K562 (cell line): ENCODE measurements around the gene ARHGEF17. TPM values are rescaled to one million over a fixed set of nuclear protein-coding genes. Genes with fewer than 3 reads are reported as not detected.

Source experiments
- ATAC-seq: fragments of 200-7000 bp; cut with Tn5 transposase; 3 replicates; pipeline ENCODE4 v1.9.1; 2020; ENCODE audit warnings: moderate library complexity
- BruUV-seq: library from RNA; stranded (reverse); fragments of 400-500 nt; replicated peaks from 2 replicates; lab custom pipeline; 2021; lab: Mats Ljungman, UMichigan
- CTCF ChIA-PET: fragments of 300-600 bp; formaldehyde crosslinking; extraction: SDS; loops from one replicate; lab custom pipeline; 2021; ENCODE audit warnings: low intra/inter-chr PET ratio; lab: Yijun Ruan, JAX
- POLR2A ChIA-PET: fragments of 300-600, 350-650 bp; sonication (Branson Sonifier 250); formaldehyde crosslinking; extraction: SDS; loops from one replicate; lab custom pipeline; 2021; ENCODE audit warnings: antibody characterized with exemption, inconsistent platforms; lab: Yijun Ruan, JAX
- DNase-seq, 4 experiments: peaks; one replicate each; pipeline versions ENCODE4 v3.0.0 to v3.0.0-alpha.2; 2011 to 2018; ENCODE audit warnings: low spot score in 3 of 4, mixed read lengths in 3 of 4; ENCODE audit errors: extremely low read depth in 1 of 4
- FAIRE-seq: peaks from 2 replicates; lab custom pipeline; 2011; peaks lifted over from hg19 to GRCh38; lab: Jason Lieb, UNC
- H2AFZ ChIP-seq: 2 replicates; pipeline ENCODE4 v1.6.0; 2011; ENCODE audit warnings: low read depth, low read length, control low read depth, inconsistent platforms
- H3K27ac ChIP-seq: fragments of 200-600 bp; 3 replicates; pipeline ENCODE4 v1.8.0; 2011; ENCODE audit warnings: low read depth, mild to moderate bottlenecking, control low read depth, inconsistent platforms, low read length, moderate library complexity, mixed read lengths; ENCODE audit errors: extremely low read depth
- H3K27me3 ChIP-seq, 2 experiments: fragments of 300-600 bp in 1 of 2; 2 replicates in 1 of 2; 3 replicates in 1 of 2; pipeline versions ENCODE4 v1.6.0 to v1.8.0; 2011; ENCODE audit warnings: inconsistent platforms in 2 of 2, low read length in 2 of 2, mild to moderate bottlenecking in 1 of 2, mixed read lengths in 1 of 2, moderate library complexity in 1 of 2; ENCODE audit not compliant: control insufficient read depth in 2 of 2, insufficient read depth in 2 of 2
- H3K36me3 ChIP-seq: fragments of 300-600 bp; 3 replicates; pipeline ENCODE4 v1.8.0; 2011; ENCODE audit warnings: mild to moderate bottlenecking, low read length, inconsistent platforms; ENCODE audit not compliant: control insufficient read depth, insufficient read depth
- H3K4me1 ChIP-seq, 2 experiments: fragments of 200-600 bp in 1 of 2; replicated peaks in 1 of 2; 2 replicates in 1 of 2; 3 replicates in 1 of 2; pipeline versions ENCODE4 v1.5.1 to v1.8.0; 2011; ENCODE audit warnings: inconsistent platforms in 2 of 2, low read length in 2 of 2, mild to moderate bottlenecking in 1 of 2, mixed read lengths in 1 of 2, moderate library complexity in 1 of 2; ENCODE audit not compliant: control insufficient read depth in 2 of 2, insufficient read depth in 2 of 2
- H3K4me2 ChIP-seq: 2 replicates; pipeline ENCODE4 v1.6.1; 2011; ENCODE audit warnings: low read length, control low read depth, inconsistent platforms, mixed read lengths; ENCODE audit not compliant: insufficient read depth
- H3K4me3 ChIP-seq: fragments of 200-600 bp; sonication (generic), shearing (Covaris generic); 2 replicates; pipeline ENCODE4 v1.5.1; 2016; ENCODE audit warnings: control low read depth, inconsistent platforms
- H3K79me2 ChIP-seq: fragments of 200-600 bp; 3 replicates; pipeline ENCODE4 v1.8.0; 2011; ENCODE audit warnings: low read length, inconsistent platforms; ENCODE audit not compliant: control insufficient read depth, insufficient read depth
- H3K9ac ChIP-seq, 2 experiments: 2 replicates each; pipeline versions ENCODE4 v1.6.0 to v1.6.1; 2011; ENCODE audit warnings: low read depth in 2 of 2, low read length in 2 of 2, control low read depth in 1 of 2, inconsistent platforms in 1 of 2, mild to moderate bottlenecking in 1 of 2, mixed read lengths in 1 of 2; ENCODE audit not compliant: insufficient read depth in 1 of 2
- H3K9me1 ChIP-seq: one replicate; pipeline ENCODE4 v1.6.0; 2011; ENCODE audit warnings: inconsistent platforms, mild to moderate bottlenecking, low read length, moderate library complexity; ENCODE audit not compliant: control insufficient read depth, insufficient read depth
- H3K9me3 ChIP-seq: replicated peaks from 2 replicates; pipeline ENCODE4 v1.5.1; 2011; ENCODE audit warnings: low read depth, low read length, inconsistent platforms; ENCODE audit not compliant: control insufficient read depth, insufficient read depth
- H4K20me1 ChIP-seq: replicated peaks from 2 replicates; pipeline ENCODE4 v1.6.1; 2011; ENCODE audit warnings: low read length, inconsistent platforms, mixed read lengths; ENCODE audit not compliant: control insufficient read depth, insufficient read depth
- ATF6 ChIP-seq: sonication (generic); formaldehyde crosslinking; IDR thresholded peaks from 2 replicates; pipeline ENCODE4 v1.4.0; 2020; ENCODE audit warnings: mild to moderate bottlenecking, missing genetic modification reagents
- ATF7 ChIP-seq: fragments of 450-650 bp; IDR thresholded peaks from 2 replicates; pipeline ENCODE4 v1.7.1; 2014; ENCODE audit warnings: mild to moderate bottlenecking, moderate library complexity
- CXXC5 ChIP-seq: fragments of 250-450 bp; sonication (Bioruptor Pico); IDR thresholded peaks from 2 replicates; pipeline ENCODE4 v1.8.0; 2022; ENCODE audit warnings: inconsistent platforms, mild to moderate bottlenecking, moderate library complexity
- FOXJ2 ChIP-seq: fragments of 200-800 bp; sonication (Bioruptor generic); IDR thresholded peaks from 2 replicates; pipeline ENCODE4 v1.6.1; 2016; ENCODE audit warnings: missing genetic modification characterization, missing compliant biosample characterization
- HES1 ChIP-seq: fragments of 450-650 bp; IDR thresholded peaks from 2 replicates; pipeline ENCODE4 v1.6.1; 2016; ENCODE audit warnings: low read depth, mild to moderate bottlenecking, moderate library complexity
- NR2C2 ChIP-seq, 2 experiments: fragments of 200-800 bp in 1 of 2; sonication (Bioruptor generic) in 1 of 2; sonication (generic) in 1 of 2; formaldehyde crosslinking in 1 of 2; IDR thresholded peaks; 2 replicates each; pipeline versions ENCODE4 v1.6.1 to v1.8.0; 2016 to 2022; ENCODE audit warnings: mild to moderate bottlenecking in 1 of 2, missing compliant biosample characterization in 1 of 2, missing genetic modification characterization in 1 of 2, missing genetic modification reagents in 1 of 2
- POLR2G ChIP-seq: fragments of 200-400 bp; formaldehyde crosslinking; IDR thresholded peaks from 2 replicates; pipeline ENCODE4 v1.6.1; 2017; ENCODE audit warnings: low read depth, mild to moderate bottlenecking, antibody characterized with exemption, low read length, moderate library complexity
- RBFOX2 ChIP-seq: fragments of 200-400 bp; formaldehyde crosslinking; IDR thresholded peaks from 2 replicates; pipeline ENCODE4 v1.6.1; 2017; ENCODE audit warnings: low read depth, mild to moderate bottlenecking, low read length, moderate library complexity
- SMAD4 ChIP-seq: fragments of 250-450 bp; sonication (Bioruptor Pico); conservative IDR thresholded peaks from 2 replicates; pipeline ENCODE4 v1.8.0; 2021; ENCODE audit warnings: inconsistent platforms, mild to moderate bottlenecking, moderate library complexity
- SMARCA4 ChIP-seq: fragments of 450-650 bp; IDR thresholded peaks from 2 replicates; pipeline ENCODE4 v1.6.1; 2016
- SNRNP70 ChIP-seq: fragments of 200-400 bp; formaldehyde crosslinking; optimal IDR thresholded peaks from 2 replicates; pipeline ENCODE3; 2017; ENCODE audit warnings: low read depth, low read length
- UBTF ChIP-seq, 2 experiments: IDR thresholded peaks; 2 replicates each; pipeline ENCODE4 v1.6.1; 2012; ENCODE audit warnings: improper control_type of control experiment in 2 of 2, low read depth in 2 of 2, low read length in 2 of 2, borderline replicate concordance in 1 of 2
- ZNF143 ChIP-seq: sonication (generic); formaldehyde crosslinking; IDR thresholded peaks from 2 replicates; pipeline ENCODE4 v1.9.0; 2022; ENCODE audit warnings: mild to moderate bottlenecking, missing genetic modification reagents
- ZNF408 ChIP-seq: fragments of 250-450 bp; sonication (Bioruptor Pico); IDR thresholded peaks from 2 replicates; pipeline ENCODE4 v1.4.0; 2020; ENCODE audit warnings: low read depth, mild to moderate bottlenecking, moderate library complexity
- WGBS: fragments of 100-300 bp; shearing (Covaris generic); methylation state at CpG from one replicate; pipeline ENCODE4 v1.1.6; 2016; ENCODE audit warnings: low coverage, mixed read lengths; ENCODE audit not compliant: insufficient coverage; ENCODE audit errors: missing lambda C conversion rate; 5-methylcytosine and 5-hydroxymethylcytosine counted together
- in situ Hi-C: fragments of 300-500 bp; cut with MboI; formaldehyde crosslinking; loops from 4 replicates; pipeline ENCODE4 v1.15.0; 2018; ENCODE audit warnings: inconsistent platforms, mixed read lengths
- intact Hi-C: fragments of 100-400 bp; cut with micrococcal nuclease; formaldehyde crosslinking; loops from 2 replicates; pipeline ENCODE4 v1.14.2; 2022
- polyA plus RNA-seq, 8 experiments: library from polyadenylated mRNA; depleted of rRNA in 4 of 8; stranded (reverse) in 5 of 8; unstranded in 3 of 8; fragments of >200 nt; fragmentation: Nextera tagmentation in 2 of 8; fragmentation: Illumina TruSeq in 1 of 8; extraction: Ambion mirVana in 2 of 8; extraction: Trizol in 1 of 8; gene quantifications; 2 replicates each; pipeline versions ENCODE4 v1.2.1 to v1.2.3, GENCODE V29; 2011 to 2014; ENCODE audit warnings: inconsistent platforms in 1 of 8, missing spikeins in 1 of 8
- total RNA-seq, 7 experiments: library from RNA; depleted of rRNA in 6 of 7; stranded (reverse); fragments of >200 nt in 6 of 7; fragmentation: Illumina TruSeq in 2 of 7; extraction: Trizol in 2 of 7; gene quantifications; 2 replicates each; pipeline versions ENCODE4 v1.2.1 to v1.2.3, GENCODE V29; 2011 to 2021; ENCODE audit warnings: low replicate concordance in 1 of 7

The ARHGEF17 gene
- total and polyA plus RNA-seq, 9 of the 15 experiments (the other 6 are each of a cell fraction or from before 2014, with no cell fraction given) = 0.04 to 0.68 (median 0.10) TPM; not detected in 2

- no peak for TF ChIP-seq NR2C2 (CRISPR knock-in tag; IDR thresholded peaks at IDR 0.05)
- TF ChIP-seq NR2C2 (tag; IDR thresholded peaks at IDR 0.05) = no peak
- TF ChIP-seq, all 486 proteins: peak for 0
Observed at GRCh38 chr11:73384531-73384871, 76.4 kb downstream of the ARHGEF17 start (continued).

GRCh38 chr11:73384872-73385689, 77.0 kb downstream of the ARHGEF17 start:
- intact Hi-C loops (no loop called here), in situ Hi-C loops (no loop called here)
- H4K20me1 ChIP-seq = peaks cover 52% of the 10 kb centered on the region
- H3K9me1 ChIP-seq = peaks cover 24% of the 10 kb centered on the region
- DNase-seq (peak in 2 of 4 experiments; percentile 71 to 73), ATAC-seq (peak; percentile 71), FAIRE-seq (peak; percentile 49)
- H3K36me3 ChIP-seq = peaks cover 35% of the 10 kb centered on the region; the same call in 2 of the 3 replicates
- CTCF ChIA-PET = no interaction called here
- H3K9ac ChIP-seq = peak overlapping the region; percentile 32 to 80; a peak in 3 of 4 replicates
- H3K27me3 ChIP-seq = no peaks in the 10 kb centered on the region
- 46% methylated on average over 16 of the region's 21 CpGs for WGBS
- no peak overlapping the region for H2AFZ ChIP-seq
- peaks cover 42 to 90% of the 10 kb centered on the region in 2 experiments for H3K4me1 ChIP-seq
- peak overlapping the region; percentile 24 for H3K4me2 ChIP-seq
- H3K9me3 ChIP-seq = no peaks in the 10 kb centered on the region
- POLR2A ChIA-PET = interaction anchor here (0.5 to 1.7 kb wide), 6 partner anchors 9 to 1085 kb away, joined by 3 to 8 read pairs (median 4); partner anchors contain the start of gene RELT
- H3K4me3 ChIP-seq = no peak overlapping the region
- BruUV-seq = no TSS peak
- H3K27ac ChIP-seq = peak overlapping the region; percentile 42
- H3K79me2 ChIP-seq = peaks cover 82% of the 10 kb centered on the region
- TF ChIP-seq ZNF143 (CRISPR knock-in tag) (no peak), POLR2G (peak; percentile 36; the same call in 1 of the 2 replicates), RBFOX2 (peak; percentile 26; the same call in 1 of the 2 replicates), HES1 (no peak), SMAD4 (peak; percentile 46), CXXC5 (CRISPR knock-in tag) (peak; percentile 42), UBTF (IDR thresholded peaks at IDR 0.05; ENCODE audit: borderline replicate concordance in 1 of 2, low read depth in 2 of 2, low read length in 2 of 2) (0 out of 4 replicates have a peak, but pooled peaks of 1 of the 2 experiments have one; percentile 26), ATF6 (no peak), ZNF408 (CRISPR knock-in tag) (no peak), FOXJ2 (tag) (no peak), SNRNP70 (no peak), SMARCA4 (peak; percentile 26; the same call in 1 of the 2 replicates), ATF7 (no peak)
